GM12878 (cell line): ENCODE results near the gene CLDN9. TPM values are rescaled to one million over a fixed set of nuclear protein-coding genes. Genes with fewer than 3 reads are reported as not detected.

Source experiments
- ATAC-seq: fragments of 200-7000 bp; cut with Tn5 transposase; 3 replicates; pipeline ENCODE4 v1.9.1; 2020; ENCODE audit warnings: mild to moderate bottlenecking, moderate library complexity
- BruUV-seq: library from RNA; stranded (reverse); fragments of 400-500 nt; replicated peaks from 2 replicates; lab custom pipeline; 2021; lab: Mats Ljungman, UMichigan
- CTCF ChIA-PET: fragments of 300-600 bp; sonication (Branson Sonifier 250); formaldehyde crosslinking; extraction: SDS; loops from one replicate; lab custom pipeline; 2021; ENCODE audit warnings: inconsistent platforms; lab: Yijun Ruan, JAX
- POLR2A ChIA-PET: fragments of 350-600 bp; formaldehyde crosslinking; extraction: SDS; loops from one replicate; lab custom pipeline; 2021; ENCODE audit warnings: inconsistent platforms; lab: Charles Lee
- RAD21 ChIA-PET: fragments of 300-600 bp; sonication (Branson Sonifier 250); formaldehyde crosslinking; loops from one replicate; lab custom pipeline; 2023; ENCODE audit warnings: antibody characterized with exemption; ENCODE audit not compliant: unreplicated experiment; lab: Charles Lee
- SMC1A ChIA-PET: fragments of 300-600 bp; sonication (Branson Sonifier 250); formaldehyde crosslinking; loops from one replicate; lab custom pipeline; 2023; ENCODE audit not compliant: unreplicated experiment, uncharacterized antibody; lab: Charles Lee
- DNase-seq: peaks from one replicate; pipeline ENCODE4 v3.0.0-alpha.2; 2011; ENCODE audit warnings: low read depth, low spot score
- FAIRE-seq: peaks from 3 replicates; lab custom pipeline; 2011; peaks lifted over from hg19 to GRCh38; lab: Jason Lieb, UNC
- H2AFZ ChIP-seq: 2 replicates; pipeline ENCODE4 v1.6.0; 2011; ENCODE audit warnings: low read depth, low read length, control low read depth; ENCODE audit not compliant: control insufficient read depth
- H3K27ac ChIP-seq: 2 replicates; pipeline ENCODE4 v1.5.1; 2011; ENCODE audit warnings: control low read depth; ENCODE audit not compliant: control insufficient read depth, insufficient read depth
- H3K27me3 ChIP-seq, 2 experiments: replicated peaks in 1 of 2; 2 replicates each; pipeline versions ENCODE4 v1.6.0 to v1.6.1; 2011; ENCODE audit warnings: low read length in 1 of 2; ENCODE audit not compliant: control insufficient read depth in 2 of 2, insufficient read depth in 2 of 2
- H3K36me3 ChIP-seq, 2 experiments: 2 replicates each; pipeline ENCODE4 v1.5.1; 2011; ENCODE audit warnings: low read length in 1 of 2; ENCODE audit not compliant: control insufficient read depth in 2 of 2, insufficient read depth in 2 of 2
- H3K4me1 ChIP-seq: 2 replicates; pipeline ENCODE4 v1.6.1; 2011; ENCODE audit warnings: mild to moderate bottlenecking, low read length, moderate library complexity, mixed read lengths; ENCODE audit not compliant: control insufficient read depth, insufficient read depth
- H3K4me2 ChIP-seq: 2 replicates; pipeline ENCODE4 v1.6.0; 2011; ENCODE audit warnings: control low read depth; ENCODE audit not compliant: control insufficient read depth, insufficient read depth
- H3K4me3 ChIP-seq: fragments of 200-600 bp; sonication (generic); 2 replicates; pipeline ENCODE4 v1.5.1; 2016
- H3K79me2 ChIP-seq: 2 replicates; pipeline ENCODE4 v1.6.0; 2011; ENCODE audit warnings: low read length; ENCODE audit not compliant: control insufficient read depth, insufficient read depth
- H3K9ac ChIP-seq: 2 replicates; pipeline ENCODE4 v1.8.0; 2011; ENCODE audit warnings: low read length, control low read depth, mixed read lengths; ENCODE audit not compliant: control insufficient read depth, insufficient read depth
- H3K9me3 ChIP-seq: replicated peaks from 3 replicates; pipeline ENCODE4 v1.5.1; 2011; ENCODE audit warnings: mild to moderate bottlenecking, low read length; ENCODE audit not compliant: control insufficient read depth, insufficient read depth
- H4K20me1 ChIP-seq: 2 replicates; pipeline ENCODE4 v1.6.0; 2011; ENCODE audit not compliant: control insufficient read depth, insufficient read depth
- BHLHE40 ChIP-seq, 2 experiments: fragments of 450-650 bp in 1 of 2; IDR thresholded peaks; 2 replicates each; pipeline ENCODE4 v1.6.1; 2011 to 2017; ENCODE audit warnings: low read depth in 2 of 2, borderline replicate concordance in 1 of 2, improper control_type of control experiment in 1 of 2, low read length in 1 of 2, mild to moderate bottlenecking in 1 of 2
- CBX5 ChIP-seq: sonication (generic); IDR thresholded peaks from 2 replicates; pipeline ENCODE4 v1.6.1; 2016; ENCODE audit warnings: low read depth, moderate library complexity, mild to moderate bottlenecking, inconsistent platforms
- CEBPZ ChIP-seq: fragments of 150-350 bp; IDR thresholded peaks from 2 replicates; pipeline ENCODE4 v1.6.1; 2016; ENCODE audit warnings: low read depth, low read length
- CREM ChIP-seq: IDR thresholded peaks from 2 replicates; pipeline ENCODE4 v1.6.1; 2014; ENCODE audit warnings: antibody characterized with exemption, low read depth
- IKZF2 ChIP-seq, 2 experiments: fragments of 450-650 bp; IDR thresholded peaks; 2 replicates each; pipeline ENCODE4 v1.6.1; 2017; ENCODE audit warnings: mild to moderate bottlenecking in 2 of 2, moderate library complexity in 2 of 2
- LARP7 ChIP-seq: fragments of 450-650 bp; IDR thresholded peaks from 2 replicates; pipeline ENCODE4 v1.6.1; 2017; ENCODE audit warnings: mild to moderate bottlenecking
- MEF2B ChIP-seq: fragments of 450-650 bp; IDR thresholded peaks from 2 replicates; pipeline ENCODE4 v1.6.1; 2018; ENCODE audit warnings: mild to moderate bottlenecking, moderate library complexity; ENCODE audit not compliant: partially characterized antibody, poor library complexity, severe bottlenecking
- PAX5 ChIP-seq: IDR thresholded peaks from 2 replicates; pipeline ENCODE4 v1.6.1; 2011; ENCODE audit warnings: low read depth, low read length, borderline replicate concordance
- POLR2A ChIP-seq: IDR thresholded peaks from 2 replicates; pipeline ENCODE4 v1.6.1; 2011; ENCODE audit warnings: low read depth, mild to moderate bottlenecking, low read length
- POLR2AphosphoS2 ChIP-seq: IDR thresholded peaks from 2 replicates; pipeline ENCODE4 v1.6.1; 2011; ENCODE audit warnings: low read depth, mild to moderate bottlenecking, low read length, improper control_type of control experiment, moderate library complexity
- RFX5 ChIP-seq: IDR thresholded peaks from 2 replicates; pipeline ENCODE4 v1.6.1; 2011; ENCODE audit warnings: low read depth, low read length, improper control_type of control experiment
- SMARCA5 ChIP-seq: fragments of 450-650 bp; IDR thresholded peaks from 2 replicates; pipeline ENCODE4 v1.6.1; 2017; ENCODE audit warnings: mild to moderate bottlenecking
- SREBF1 ChIP-seq: IDR thresholded peaks from 2 replicates; pipeline ENCODE4 v1.6.1; 2012; ENCODE audit warnings: mild to moderate bottlenecking, low read length
- STAT1 ChIP-seq: fragments of 450-650 bp; conservative IDR thresholded peaks from 2 replicates; pipeline ENCODE4 v1.6.1; 2014; ENCODE audit warnings: antibody characterized with exemption, mild to moderate bottlenecking
- TCF12 ChIP-seq: IDR thresholded peaks from 2 replicates; pipeline ENCODE4 v1.6.1; 2011; ENCODE audit warnings: low read depth, mild to moderate bottlenecking, low read length
- WGBS: methylation state at CpG from one replicate; pipeline ENCODE4 v1.1.6; 2016; ENCODE audit warnings: low lambda C conversion rate; ENCODE audit not compliant: insufficient replicate concordance, insufficient coverage; ENCODE audit errors: missing lambda C conversion rate; 5-methylcytosine and 5-hydroxymethylcytosine counted together
- in situ Hi-C: fragments of 300-500 bp; cut with MboI; formaldehyde crosslinking; loops from 9 replicates; pipeline ENCODE4 v1.14.3; 2018; ENCODE audit warnings: mixed read lengths
- intact Hi-C: fragments of 100-400 bp; cut with micrococcal nuclease; formaldehyde crosslinking; loops from one replicate; pipeline ENCODE4 v1.14.2; 2022; ENCODE audit not compliant: unreplicated experiment
- polyA plus RNA-seq, 11 experiments: library from polyadenylated mRNA; depleted of rRNA in 4 of 11; unstranded in 6 of 11; stranded (reverse) in 5 of 11; fragments of >200 nt; fragmentation: Nextera tagmentation in 4 of 11; fragmentation: Illumina TruSeq in 1 of 11; extraction: Ambion mirVana in 4 of 11; extraction: Trizol in 1 of 11; gene quantifications; 1 replicate in 1 of 11; 2 replicates in 10 of 11; pipeline versions ENCODE4 v1.2.1 to v1.2.3, GENCODE V29; 2011 to 2016; ENCODE audit warnings: inconsistent platforms in 2 of 11, missing spikeins in 2 of 11, low read depth in 1 of 11
- total RNA-seq, 4 experiments: library from RNA; depleted of rRNA in 3 of 4; stranded (reverse); fragments of >200 nt in 3 of 4; fragmentation: Illumina TruSeq in 1 of 4; extraction: Trizol in 1 of 4; gene quantifications; 2 replicates each; pipeline versions ENCODE4 v1.2.1 to v1.2.3, GENCODE V29; 2013 to 2021
- TF ChIP-seq, protein P1 (sequence below), 3 experiments: IDR thresholded peaks in 2 of 3; conservative IDR thresholded peaks in 1 of 3; 2 replicates each; pipeline ENCODE4 v1.5.1; 2011; ENCODE audit warnings: low read depth in 3 of 3, low read length in 3 of 3, mild to moderate bottlenecking in 3 of 3, control low read depth in 2 of 3, moderate library complexity in 2 of 3, inconsistent platforms in 1 of 3, mixed read lengths in 1 of 3; ENCODE audit not compliant: control insufficient read depth in 2 of 3, insufficient read depth in 1 of 3; ENCODE audit errors: extremely low read depth in 1 of 3

CLDN9 gene
- total and polyA plus RNA-seq, 10 of the 15 experiments (the other 5 are each of a cell fraction or from before 2014, with no cell fraction given), result not detected

DNA sequence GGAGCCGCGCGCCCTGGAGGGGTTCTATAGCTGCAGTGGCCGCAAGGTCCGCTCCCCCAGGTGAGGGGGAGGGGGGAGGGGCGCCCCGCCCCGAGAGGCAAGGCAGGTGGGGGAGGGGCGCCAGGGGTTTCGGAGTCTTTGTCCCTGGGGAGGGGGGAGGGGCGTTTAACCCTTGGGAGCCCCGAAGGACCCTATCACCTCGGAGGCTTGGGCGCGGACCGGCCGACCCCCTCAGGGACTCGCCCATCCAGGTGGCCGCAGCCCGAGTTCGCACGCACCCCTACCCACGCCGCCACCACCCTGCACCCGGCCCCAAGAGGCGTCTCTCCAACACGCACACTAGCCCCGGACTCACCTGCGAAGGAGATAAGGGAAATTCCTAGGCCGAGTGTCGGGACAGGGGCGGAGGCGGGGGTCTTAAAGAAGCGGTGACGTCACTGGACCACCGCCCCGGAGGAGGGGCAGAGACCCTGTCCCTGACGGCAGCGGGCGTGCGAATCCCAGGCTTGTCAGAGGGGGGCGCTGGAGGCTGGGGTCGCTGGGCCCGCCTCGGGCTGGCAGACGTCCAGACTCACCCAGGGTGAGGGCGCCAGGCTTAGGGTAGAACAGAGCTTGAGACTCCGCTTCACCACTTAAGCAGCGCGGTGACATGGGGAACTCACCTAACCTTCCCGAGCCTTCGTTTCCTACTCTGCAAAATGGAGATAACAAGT, 5.2 kb downstream of the CLDN9 start, which contains the start of gene CLDN6:
TSS of gene CLDN6 (minus strand) at position 390 of the 713 bp plus-strand sequence. CDS start 2,162 bp downstream, outside the sequence.
- Histone ChIP-seq H3K79me2 (no peaks in the 10 kb centered on the region), H4K20me1 (no peaks in the 10 kb centered on the region), H3K9me3 (no peaks in the 10 kb centered on the region), H3K4me3 (no peak within 1 kb of the TSS), H3K4me1 (peaks cover 23% of the 10 kb centered on the region), H3K36me3 (no peaks in the 10 kb centered on the region; a peak in 1 of 4 replicates), H3K27me3 (no peaks in the 10 kb centered on the region; a peak in 2 of 4 replicates), H2AFZ (no peak within 1 kb of the TSS), H3K4me2 (peak within 1 kb of the TSS; percentile 33; the same call in 1 of the 2 replicates), H3K27ac (no peak within 1 kb of the TSS), H3K9ac (no peak within 1 kb of the TSS)
- TF ChIP-seq BHLHE40 (IDR thresholded peaks at IDR 0.05; ENCODE audit: borderline replicate concordance in 1 of 2, low read depth in 2 of 2, low read length in 1 of 2) (no peak), PAX5 (no peak), LARP7 (no peak), SREBF1 (no peak), POLR2A (no peak), POLR2AphosphoS2 (no peak), CBX5 (no peak), RFX5 (no peak), SMARCA5 (no peak), STAT1 (no peak), CREM (0 out of 2 replicates have a peak, but pooled peaks have one; percentile 23), MEF2B (peak; percentile 40), CEBPZ (no peak), TCF12 (no peak), IKZF2 (IDR thresholded peaks at IDR 0.05) (no peak)
- TF ChIP-seq, protein P1, sequence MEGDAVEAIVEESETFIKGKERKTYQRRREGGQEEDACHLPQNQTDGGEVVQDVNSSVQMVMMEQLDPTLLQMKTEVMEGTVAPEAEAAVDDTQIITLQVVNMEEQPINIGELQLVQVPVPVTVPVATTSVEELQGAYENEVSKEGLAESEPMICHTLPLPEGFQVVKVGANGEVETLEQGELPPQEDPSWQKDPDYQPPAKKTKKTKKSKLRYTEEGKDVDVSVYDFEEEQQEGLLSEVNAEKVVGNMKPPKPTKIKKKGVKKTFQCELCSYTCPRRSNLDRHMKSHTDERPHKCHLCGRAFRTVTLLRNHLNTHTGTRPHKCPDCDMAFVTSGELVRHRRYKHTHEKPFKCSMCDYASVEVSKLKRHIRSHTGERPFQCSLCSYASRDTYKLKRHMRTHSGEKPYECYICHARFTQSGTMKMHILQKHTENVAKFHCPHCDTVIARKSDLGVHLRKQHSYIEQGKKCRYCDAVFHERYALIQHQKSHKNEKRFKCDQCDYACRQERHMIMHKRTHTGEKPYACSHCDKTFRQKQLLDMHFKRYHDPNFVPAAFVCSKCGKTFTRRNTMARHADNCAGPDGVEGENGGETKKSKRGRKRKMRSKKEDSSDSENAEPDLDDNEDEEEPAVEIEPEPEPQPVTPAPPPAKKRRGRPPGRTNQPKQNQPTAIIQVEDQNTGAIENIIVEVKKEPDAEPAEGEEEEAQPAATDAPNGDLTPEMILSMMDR (IDR thresholded peaks at IDR 0.05 in 2 of 3, conservative IDR thresholded peaks at IDR 0.05 in 1 of 3; ENCODE audit: control insufficient read depth in 2 of 3, extremely low read depth in 1 of 3, insufficient read depth in 1 of 3, low read depth in 3 of 3, low read length in 3 of 3), result peak in 2 of 3 experiments; percentile 24 to 26; a peak in 3 of 6 replicates
- no peak for DNase-seq
- ATAC-seq, result no peak
- intact Hi-C loops (no loop called here), in situ Hi-C loops (no loop called here)
- CTCF ChIA-PET, result interaction anchor here (1.2 to 18.2 kb wide), 2 partner anchors 13 to 14 kb away, joined by 3 to 421 read pairs; no protein-coding TSS in a partner anchor
- WGBS, result 6% methylated on average over 40 of the region's 52 CpGs
- SMC1A ChIA-PET, result no interaction called here
- no TSS peak for BruUV-seq
- POLR2A ChIA-PET, result no interaction called here
- RAD21 ChIA-PET, result no interaction called here
- FAIRE-seq, result no peak
